ENCODE results near the gene CBL. TPM values are rescaled to one million over a fixed set of nuclear protein-coding genes. Genes with fewer than 3 reads are reported as not detected.

The CBL gene
- polyA plus RNA-seq, 2 of the 4 experiments (the other 2 are of a cell fraction) = 6.0 to 14.1 TPM

DNA sequence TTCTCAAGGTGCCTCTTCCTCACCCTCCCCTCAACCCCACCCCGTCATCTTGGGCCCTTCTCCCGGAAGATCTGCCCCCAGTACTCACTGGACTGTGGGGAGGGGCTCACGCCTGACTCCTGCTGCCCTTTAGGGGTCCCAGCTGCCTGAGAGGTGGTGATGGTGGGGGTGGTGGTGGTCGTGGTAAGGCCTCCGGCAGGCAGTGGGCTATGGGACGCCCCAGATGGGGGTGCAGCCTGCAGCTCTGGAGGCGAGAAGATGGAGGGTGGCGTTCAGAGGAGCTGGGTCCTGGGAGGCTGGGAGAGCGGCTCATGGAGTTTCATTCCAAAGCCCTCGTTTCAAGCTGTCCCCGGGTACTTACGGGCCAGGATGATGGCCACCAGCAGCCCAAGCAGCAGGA is 139.5 kb downstream of the CBL start (continued):
- TF ChIP-seq NPAS2 (CRISPR knock-in tag; IDR thresholded peaks at IDR 0.05; ENCODE audit: borderline replicate concordance) (no peak), POLR2AphosphoS2 (conservative IDR thresholded peaks at IDR 0.05; ENCODE audit: low read length) (no peak), MAZ (IDR thresholded peaks at IDR 0.05; ENCODE audit: borderline replicate concordance, low read depth, low read length) (no peak), TP53 (CRISPR knock-in tag; IDR thresholded peaks at IDR 0.05) (no peak), CHD4 (IDR thresholded peaks at IDR 0.05; ENCODE audit: borderline replicate concordance) (no peak), CBX8 (IDR thresholded peaks at IDR 0.05) (no peak)
- TF ChIP-seq, protein P1, sequence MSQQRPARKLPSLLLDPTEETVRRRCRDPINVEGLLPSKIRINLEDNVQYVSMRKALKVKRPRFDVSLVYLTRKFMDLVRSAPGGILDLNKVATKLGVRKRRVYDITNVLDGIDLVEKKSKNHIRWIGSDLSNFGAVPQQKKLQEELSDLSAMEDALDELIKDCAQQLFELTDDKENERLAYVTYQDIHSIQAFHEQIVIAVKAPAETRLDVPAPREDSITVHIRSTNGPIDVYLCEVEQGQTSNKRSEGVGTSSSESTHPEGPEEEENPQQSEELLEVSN (IDR thresholded peaks at IDR 0.05; ENCODE audit: borderline replicate concordance, low read depth) = no peak

DNA sequence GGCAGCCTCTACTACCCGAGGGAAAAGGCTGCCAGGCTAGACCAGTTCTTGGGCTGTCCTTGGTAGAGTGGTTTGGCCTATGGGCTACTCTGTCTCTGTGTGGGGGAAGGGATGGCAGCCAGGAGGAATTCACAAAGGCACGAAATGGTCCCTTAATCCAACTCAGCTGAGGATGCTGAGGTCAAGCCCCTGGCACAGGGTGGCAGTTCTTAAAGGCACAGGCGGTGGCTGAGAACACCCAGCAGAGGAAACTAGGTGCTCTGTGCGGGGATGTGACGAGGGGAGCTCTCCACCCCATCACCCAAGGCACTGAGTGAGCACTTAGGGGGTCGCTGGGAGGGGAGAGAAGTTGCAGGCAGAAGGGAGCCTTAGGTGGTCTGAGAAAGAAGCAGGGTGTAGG is 140.5 kb downstream of the CBL start, which contains the start of gene MFRP:
TSS of gene MFRP (minus strand) at position 101 of the 400 bp plus-strand sequence. CDS start 192 bp downstream, outside the sequence.
- Histone ChIP-seq H3K4me2 (no peak within 1 kb of the TSS), H3K4me3 (no peak within 1 kb of the TSS), H3K9me3 (no peaks in the 10 kb centered on the region), H3K4me1 (no peaks in the 10 kb centered on the region), H3K27ac (no peak within 1 kb of the TSS)
- 27% methylated on average over 6 of the region's 6 CpGs for WGBS (ENCODE audit: missing lambda C conversion rate)
- FAIRE-seq = no peak
- DNase-seq (ENCODE audit: low read depth in 1 of 2, low spot score in 1 of 2) = no peak
- ChIA-PET POLR2A (no interaction called here), CTCF (interaction anchor here (1.1 to 5.6 kb wide), 6 partner anchors 8 to 128 kb away, joined by 3 to 36 read pairs (median 8); partner anchors contain the start of gene USP2)
- TF ChIP-seq CBX2 (IDR thresholded peaks at IDR 0.05; ENCODE audit: borderline replicate concordance, low read depth) (no peak), HOXB13 (CRISPR knock-in tag; IDR thresholded peaks at IDR 0.05; ENCODE audit: low read depth) (no peak), EHMT2 (IDR thresholded peaks at IDR 0.05; ENCODE audit: low read depth) (no peak), ZSCAN20 (CRISPR knock-in tag; IDR thresholded peaks at IDR 0.05) (no peak), RCOR1 (IDR thresholded peaks at IDR 0.05; ENCODE audit: low read depth, low read length) (no peak), JUNB (IDR thresholded peaks at IDR 0.05) (no peak), RARB (CRISPR knock-in tag; IDR thresholded peaks at IDR 0.05) (no peak), ZNF302 (CRISPR knock-in tag; IDR thresholded peaks at IDR 0.05) (no peak), NPAS2 (CRISPR knock-in tag; IDR thresholded peaks at IDR 0.05; ENCODE audit: borderline replicate concordance) (no peak), RFX5 (IDR thresholded peaks at IDR 0.05) (no peak), ZC3H11A (IDR thresholded peaks at IDR 0.05) (no peak), FOSL2 (IDR thresholded peaks at IDR 0.05) (no peak), FOSL2 (CRISPR knock-in tag; IDR thresholded peaks at IDR 0.05) (no peak), ZFP36 (IDR thresholded peaks at IDR 0.05; ENCODE audit: borderline replicate concordance, partially characterized antibody) (no peak), HOXA7 (CRISPR knock-in tag; IDR thresholded peaks at IDR 0.05) (no peak), SMC3 (IDR thresholded peaks at IDR 0.05) (no peak)
- TF ChIP-seq, protein P2, sequence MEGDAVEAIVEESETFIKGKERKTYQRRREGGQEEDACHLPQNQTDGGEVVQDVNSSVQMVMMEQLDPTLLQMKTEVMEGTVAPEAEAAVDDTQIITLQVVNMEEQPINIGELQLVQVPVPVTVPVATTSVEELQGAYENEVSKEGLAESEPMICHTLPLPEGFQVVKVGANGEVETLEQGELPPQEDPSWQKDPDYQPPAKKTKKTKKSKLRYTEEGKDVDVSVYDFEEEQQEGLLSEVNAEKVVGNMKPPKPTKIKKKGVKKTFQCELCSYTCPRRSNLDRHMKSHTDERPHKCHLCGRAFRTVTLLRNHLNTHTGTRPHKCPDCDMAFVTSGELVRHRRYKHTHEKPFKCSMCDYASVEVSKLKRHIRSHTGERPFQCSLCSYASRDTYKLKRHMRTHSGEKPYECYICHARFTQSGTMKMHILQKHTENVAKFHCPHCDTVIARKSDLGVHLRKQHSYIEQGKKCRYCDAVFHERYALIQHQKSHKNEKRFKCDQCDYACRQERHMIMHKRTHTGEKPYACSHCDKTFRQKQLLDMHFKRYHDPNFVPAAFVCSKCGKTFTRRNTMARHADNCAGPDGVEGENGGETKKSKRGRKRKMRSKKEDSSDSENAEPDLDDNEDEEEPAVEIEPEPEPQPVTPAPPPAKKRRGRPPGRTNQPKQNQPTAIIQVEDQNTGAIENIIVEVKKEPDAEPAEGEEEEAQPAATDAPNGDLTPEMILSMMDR (IDR thresholded peaks at IDR 0.05) = no peak
- TF ChIP-seq, protein P3, sequence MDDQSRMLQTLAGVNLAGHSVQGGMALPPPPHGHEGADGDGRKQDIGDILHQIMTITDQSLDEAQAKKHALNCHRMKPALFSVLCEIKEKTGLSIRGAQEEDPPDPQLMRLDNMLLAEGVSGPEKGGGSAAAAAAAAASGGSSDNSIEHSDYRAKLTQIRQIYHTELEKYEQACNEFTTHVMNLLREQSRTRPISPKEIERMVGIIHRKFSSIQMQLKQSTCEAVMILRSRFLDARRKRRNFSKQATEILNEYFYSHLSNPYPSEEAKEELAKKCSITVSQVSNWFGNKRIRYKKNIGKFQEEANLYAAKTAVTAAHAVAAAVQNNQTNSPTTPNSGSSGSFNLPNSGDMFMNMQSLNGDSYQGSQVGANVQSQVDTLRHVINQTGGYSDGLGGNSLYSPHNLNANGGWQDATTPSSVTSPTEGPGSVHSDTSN (IDR thresholded peaks at IDR 0.05) = no peak
- TF ChIP-seq, protein P4, sequence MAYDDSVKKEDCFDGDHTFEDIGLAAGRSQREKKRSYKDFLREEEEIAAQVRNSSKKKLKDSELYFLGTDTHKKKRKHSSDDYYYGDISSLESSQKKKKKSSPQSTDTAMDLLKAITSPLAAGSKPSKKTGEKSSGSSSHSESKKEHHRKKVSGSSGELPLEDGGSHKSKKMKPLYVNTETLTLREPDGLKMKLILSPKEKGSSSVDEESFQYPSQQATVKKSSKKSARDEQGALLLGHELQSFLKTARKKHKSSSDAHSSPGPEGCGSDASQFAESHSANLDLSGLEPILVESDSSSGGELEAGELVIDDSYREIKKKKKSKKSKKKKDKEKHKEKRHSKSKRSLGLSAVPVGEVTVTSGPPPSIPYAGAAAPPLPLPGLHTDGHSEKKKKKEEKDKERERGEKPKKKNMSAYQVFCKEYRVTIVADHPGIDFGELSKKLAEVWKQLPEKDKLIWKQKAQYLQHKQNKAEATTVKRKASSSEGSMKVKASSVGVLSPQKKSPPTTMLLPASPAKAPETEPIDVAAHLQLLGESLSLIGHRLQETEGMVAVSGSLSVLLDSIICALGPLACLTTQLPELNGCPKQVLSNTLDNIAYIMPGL (CRISPR knock-in tag; IDR thresholded peaks at IDR 0.05; ENCODE audit: borderline replicate concordance) = no peak
- TF ChIP-seq, protein P5, sequence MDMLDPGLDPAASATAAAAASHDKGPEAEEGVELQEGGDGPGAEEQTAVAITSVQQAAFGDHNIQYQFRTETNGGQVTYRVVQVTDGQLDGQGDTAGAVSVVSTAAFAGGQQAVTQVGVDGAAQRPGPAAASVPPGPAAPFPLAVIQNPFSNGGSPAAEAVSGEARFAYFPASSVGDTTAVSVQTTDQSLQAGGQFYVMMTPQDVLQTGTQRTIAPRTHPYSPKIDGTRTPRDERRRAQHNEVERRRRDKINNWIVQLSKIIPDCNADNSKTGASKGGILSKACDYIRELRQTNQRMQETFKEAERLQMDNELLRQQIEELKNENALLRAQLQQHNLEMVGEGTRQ (IDR thresholded peaks at IDR 0.05) = no peak
- ATAC-seq = no peak

Measured in A549 (cell line).